Astrocyte (in vitro differentiated cells and primary cell): ENCODE results near the gene ANK3.

ENCODE experiments used
- CTCF ChIP-seq: IDR thresholded peaks from 2 replicates; pipeline ENCODE4 v1.5.1; 2011; ENCODE audit warnings: low read depth, mild to moderate bottlenecking, inconsistent platforms, low read length, moderate library complexity; ENCODE audit not compliant: insufficient read depth
- EZH2 ChIP-seq: IDR thresholded peaks from 2 replicates; pipeline ENCODE4 v1.6.1; 2012; ENCODE audit warnings: mild to moderate bottlenecking, low read length, inconsistent platforms; ENCODE audit not compliant: insufficient read depth

GRCh38 chr10:60155943-60156683 lies 233.6 kb downstream of the ANK3 start:
- TF ChIP-seq CTCF (no peak), EZH2 (no peak)
